Astrocyte (in vitro differentiated cells and primary cell): ENCODE measurements around the gene KRTAP1-4.

Source experiments
- CTCF ChIP-seq: IDR thresholded peaks from 2 replicates; pipeline ENCODE4 v1.5.1; 2011; ENCODE audit warnings: low read depth, mild to moderate bottlenecking, inconsistent platforms, low read length, moderate library complexity; ENCODE audit not compliant: insufficient read depth
- EZH2 ChIP-seq: IDR thresholded peaks from 2 replicates; pipeline ENCODE4 v1.6.1; 2012; ENCODE audit warnings: mild to moderate bottlenecking, low read length, inconsistent platforms; ENCODE audit not compliant: insufficient read depth

DNA sequence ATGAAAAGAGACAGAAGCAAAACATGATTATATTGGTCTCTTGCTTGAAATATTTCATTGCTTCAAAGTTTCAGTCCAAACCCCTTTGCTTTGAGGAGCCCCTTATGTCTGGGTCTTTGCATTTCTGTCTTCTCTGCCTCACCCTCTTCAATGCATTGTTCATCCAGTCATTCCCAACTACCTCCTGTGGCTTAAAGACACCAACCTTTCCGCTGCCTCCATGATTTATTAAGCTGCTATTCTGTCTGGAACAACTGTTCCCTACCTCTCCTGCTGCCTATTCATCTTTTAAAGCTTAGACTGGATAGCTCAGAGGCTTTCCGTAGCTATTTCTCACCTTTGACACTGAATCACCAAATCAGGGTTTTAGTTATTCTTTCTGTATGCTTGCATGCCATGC, 32.6 kb downstream of the KRTAP1-4 start:
- TF ChIP-seq CTCF (no peak), EZH2 (no peak)
